K562 (cell line): ENCODE measurements around the gene CSNK1A1. TPM values are rescaled to one million over a fixed set of nuclear protein-coding genes. Genes with fewer than 3 reads are reported as not detected.
A peak's percentile ranks its signal among the peaks of the same experiment; 100 is the strongest.

Source experiments
- ARID2 ChIP-seq: fragments of 450-650 bp; IDR thresholded peaks from 2 replicates; pipeline ENCODE4 v1.6.1; 2017; ENCODE audit warnings: antibody characterized with exemption, mild to moderate bottlenecking
- ARID3B ChIP-seq: fragments of 250-450 bp; sonication (Bioruptor Pico); IDR thresholded peaks from 2 replicates; pipeline ENCODE4 v1.4.0; 2020; ENCODE audit warnings: borderline replicate concordance
- COPS2 ChIP-seq: fragments of 450-650 bp; conservative IDR thresholded peaks from 2 replicates; pipeline ENCODE4 v1.6.1; 2016; ENCODE audit warnings: mild to moderate bottlenecking, moderate library complexity
- EP400 ChIP-seq: fragments of 450-650 bp; IDR thresholded peaks from 2 replicates; pipeline ENCODE4 v1.6.1; 2017; ENCODE audit warnings: antibody characterized with exemption, mild to moderate bottlenecking, moderate library complexity
- HEY1 ChIP-seq: fragments of 250-450 bp; sonication (Bioruptor Pico); IDR thresholded peaks from 2 replicates; pipeline ENCODE4 v1.5.0; 2020; ENCODE audit warnings: mild to moderate bottlenecking, moderate library complexity, borderline replicate concordance
- HMG20A ChIP-seq: fragments of 450-650 bp; formaldehyde crosslinking; conservative IDR thresholded peaks from 2 replicates; pipeline ENCODE4 v1.4.0; 2020; ENCODE audit warnings: mild to moderate bottlenecking, mixed read lengths
- MEF2D ChIP-seq: conservative IDR thresholded peaks from 2 replicates; pipeline ENCODE4 v1.6.1; 2016; ENCODE audit warnings: low read depth, missing genetic modification characterization, missing compliant biosample characterization
- PATZ1 ChIP-seq: fragments of 250-450 bp; sonication (Bioruptor Pico); IDR thresholded peaks from 2 replicates; pipeline ENCODE4 v1.5.0; 2020; ENCODE audit warnings: mild to moderate bottlenecking, borderline replicate concordance
- PBX2 ChIP-seq, 2 experiments: IDR thresholded peaks in 1 of 2; conservative IDR thresholded peaks in 1 of 2; 2 replicates each; pipeline ENCODE4 v1.6.1; 2016; ENCODE audit warnings: low read depth in 2 of 2, mild to moderate bottlenecking in 1 of 2, missing compliant biosample characterization in 1 of 2, missing genetic modification characterization in 1 of 2, moderate library complexity in 1 of 2
- PHB2 ChIP-seq: fragments of 450-650 bp; IDR thresholded peaks from 2 replicates; pipeline ENCODE4 v1.6.1; 2017; ENCODE audit warnings: low read depth
- POLR2AphosphoS2 ChIP-seq: IDR thresholded peaks from 2 replicates; pipeline ENCODE4 v1.6.1; 2012; ENCODE audit warnings: low read length, improper control_type of control experiment
- RFX5 ChIP-seq: IDR thresholded peaks from 2 replicates; pipeline ENCODE4 v1.6.1; 2011; ENCODE audit warnings: low read depth, mild to moderate bottlenecking, improper control_type of control experiment, low read length
- SIRT6 ChIP-seq: IDR thresholded peaks from one replicate; pipeline ENCODE4 v1.6.1; 2012; ENCODE audit warnings: low read depth, mild to moderate bottlenecking, control low read depth, inconsistent platforms, low read length, moderate library complexity
- SP1 ChIP-seq: sonication (generic); formaldehyde crosslinking; IDR thresholded peaks from 2 replicates; pipeline ENCODE4 v1.8.1; 2022; ENCODE audit warnings: mild to moderate bottlenecking, missing genetic modification reagents
- TCF7 ChIP-seq: sonication (generic); IDR thresholded peaks from 2 replicates; pipeline ENCODE4 v1.6.1; 2016; ENCODE audit warnings: antibody characterized with exemption, borderline replicate concordance
- TFE3 ChIP-seq: fragments of 450-650 bp; formaldehyde crosslinking; IDR thresholded peaks from 2 replicates; pipeline ENCODE4 v1.4.0; 2020; ENCODE audit warnings: mild to moderate bottlenecking, mixed read lengths
- ZFP30 ChIP-seq: fragments of 250-450 bp; sonication (Bioruptor Pico); IDR thresholded peaks from 2 replicates; pipeline ENCODE4 v1.8.0; 2022; ENCODE audit warnings: moderate library complexity, mild to moderate bottlenecking, inconsistent platforms, borderline replicate concordance
- ZFP36 ChIP-seq: fragments of 150-350 bp; IDR thresholded peaks from 2 replicates; pipeline ENCODE4 v1.6.1; 2018; ENCODE audit warnings: low read length, low read depth; ENCODE audit not compliant: partially characterized antibody
- ZNF274 ChIP-seq: IDR thresholded peaks from 2 replicates; pipeline ENCODE4 v1.6.1; 2011; ENCODE audit warnings: low read depth, mild to moderate bottlenecking, low read length, moderate library complexity, borderline replicate concordance
- ZNF785 ChIP-seq: fragments of 250-450 bp; sonication (Bioruptor Pico); IDR thresholded peaks from 2 replicates; pipeline ENCODE4 v1.4.0; 2020; ENCODE audit warnings: mild to moderate bottlenecking
- polyA plus RNA-seq, 8 experiments: library from polyadenylated mRNA; depleted of rRNA in 4 of 8; stranded (reverse) in 5 of 8; unstranded in 3 of 8; fragments of >200 nt; fragmentation: Nextera tagmentation in 2 of 8; fragmentation: Illumina TruSeq in 1 of 8; extraction: Ambion mirVana in 2 of 8; extraction: Trizol in 1 of 8; gene quantifications; 2 replicates each; pipeline versions ENCODE4 v1.2.1 to v1.2.3, GENCODE V29; 2011 to 2014; ENCODE audit warnings: inconsistent platforms in 1 of 8, missing spikeins in 1 of 8
- total RNA-seq, 7 experiments: library from RNA; depleted of rRNA in 6 of 7; stranded (reverse); fragments of >200 nt in 6 of 7; fragmentation: Illumina TruSeq in 2 of 7; extraction: Trizol in 2 of 7; gene quantifications; 2 replicates each; pipeline versions ENCODE4 v1.2.1 to v1.2.3, GENCODE V29; 2011 to 2021; ENCODE audit warnings: low replicate concordance in 1 of 7

Gene CSNK1A1
- total and polyA plus RNA-seq, 9 of the 15 experiments (the other 6 are each of a cell fraction or from before 2014, with no cell fraction given) = 49.1 to 196 (median 154) TPM

- no peak for TF ChIP-seq TFE3
- no peak for TF ChIP-seq ZNF785 (CRISPR knock-in tag)
- no peak for TF ChIP-seq RFX5
- TF ChIP-seq SP1 = peak; percentile 73
- TF ChIP-seq ZFP36 = no peak
- peak; percentile 88; the same call in 1 of the 2 replicates for TF ChIP-seq TCF7
- TF ChIP-seq PATZ1 (CRISPR knock-in tag) = no peak
- TF ChIP-seq PHB2 = no peak
- peak; percentile 90 for TF ChIP-seq EP400
- peak; percentile 12; the same call in 1 of the 2 replicates for TF ChIP-seq MEF2D (tag)
- no peak for TF ChIP-seq COPS2
- no peak for TF ChIP-seq PBX2 (CRISPR knock-in tag; IDR thresholded peaks at IDR 0.05; ENCODE audit: low read depth)
- TF ChIP-seq PBX2 (tag; conservative IDR thresholded peaks at IDR 0.05; ENCODE audit: low read depth) = no peak
- no peak for TF ChIP-seq ZNF274
- no peak for TF ChIP-seq SIRT6
- peak; percentile 86 for TF ChIP-seq POLR2AphosphoS2
- no peak for TF ChIP-seq HMG20A (CRISPR knock-in tag)
- no peak for TF ChIP-seq ZFP30 (CRISPR knock-in tag)
- TF ChIP-seq ARID2 = no peak
- no peak for TF ChIP-seq ARID3B (CRISPR knock-in tag)
- 0 out of 2 replicates have a peak, but pooled peaks have one; percentile 21 for TF ChIP-seq HEY1
These were observed at the start of gene CSNK1A1 (continued) for GRCh38 chr5:149551227-149552037.
